GM21723 (cell line): ENCODE measurements around the gene MYD88.

Source experiments
- ATAC-seq: cut with Tn5 transposase; IDR thresholded peaks from one replicate; pipeline ENCODE4 v1.9.1; 2021; ENCODE audit warnings: mild to moderate bottlenecking, moderate library complexity; ENCODE audit not compliant: unreplicated experiment

The MYD88 gene

DNA sequence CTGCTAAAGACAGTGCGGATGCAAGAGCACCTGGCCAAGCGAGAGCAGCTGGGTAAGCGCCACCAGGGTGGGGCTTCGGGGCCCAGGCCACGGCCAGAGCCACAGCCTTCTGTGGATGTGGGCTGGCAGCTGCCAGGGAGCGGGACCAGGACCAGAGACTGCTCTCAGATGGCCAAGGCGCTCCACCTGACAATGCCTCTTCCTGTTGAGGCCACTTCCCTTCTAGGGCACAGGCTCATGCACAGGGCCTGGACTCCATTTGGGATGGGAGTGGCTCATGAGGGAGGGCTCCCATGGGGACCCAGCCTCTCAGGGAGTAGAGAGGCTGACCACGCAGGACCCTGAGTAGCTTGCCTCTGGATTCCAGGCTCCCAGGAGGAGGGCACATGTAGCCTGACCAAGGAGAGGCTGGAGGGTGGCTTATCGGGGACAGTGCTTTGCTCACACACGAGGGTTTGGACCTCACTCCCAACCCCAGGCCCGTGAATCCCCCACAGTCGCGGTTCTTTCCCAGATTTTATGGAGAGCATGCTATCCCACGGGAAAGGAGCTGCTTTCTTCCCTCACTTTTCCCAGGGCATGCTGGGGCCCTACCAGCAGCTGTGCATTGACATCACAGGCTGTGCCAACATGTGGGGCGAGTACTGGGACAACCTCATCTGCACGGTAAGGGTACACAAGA is 26.6 kb upstream of the MYD88 start:
- ATAC-seq, result no peak

DNA sequence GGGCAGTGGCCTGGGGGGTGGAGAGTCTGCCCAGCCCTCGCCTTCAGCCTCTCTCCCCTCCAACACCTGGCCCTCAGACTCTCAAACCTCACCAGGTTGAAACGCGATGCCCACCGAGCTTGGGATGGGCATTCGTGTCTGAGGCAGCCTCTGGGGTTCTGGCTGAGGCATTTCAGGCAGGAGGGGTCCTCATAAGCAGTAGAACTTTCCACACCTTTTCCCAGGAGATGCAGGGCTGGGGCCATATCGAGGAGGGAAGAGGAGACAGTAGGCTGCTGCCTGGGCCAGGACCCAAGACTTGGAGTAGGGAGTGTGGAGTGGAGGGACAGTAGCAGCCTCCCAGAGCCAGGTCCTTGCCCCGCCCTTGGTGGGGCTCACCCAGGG is 26.1 kb upstream of the MYD88 start:
- no peak for ATAC-seq

DNA sequence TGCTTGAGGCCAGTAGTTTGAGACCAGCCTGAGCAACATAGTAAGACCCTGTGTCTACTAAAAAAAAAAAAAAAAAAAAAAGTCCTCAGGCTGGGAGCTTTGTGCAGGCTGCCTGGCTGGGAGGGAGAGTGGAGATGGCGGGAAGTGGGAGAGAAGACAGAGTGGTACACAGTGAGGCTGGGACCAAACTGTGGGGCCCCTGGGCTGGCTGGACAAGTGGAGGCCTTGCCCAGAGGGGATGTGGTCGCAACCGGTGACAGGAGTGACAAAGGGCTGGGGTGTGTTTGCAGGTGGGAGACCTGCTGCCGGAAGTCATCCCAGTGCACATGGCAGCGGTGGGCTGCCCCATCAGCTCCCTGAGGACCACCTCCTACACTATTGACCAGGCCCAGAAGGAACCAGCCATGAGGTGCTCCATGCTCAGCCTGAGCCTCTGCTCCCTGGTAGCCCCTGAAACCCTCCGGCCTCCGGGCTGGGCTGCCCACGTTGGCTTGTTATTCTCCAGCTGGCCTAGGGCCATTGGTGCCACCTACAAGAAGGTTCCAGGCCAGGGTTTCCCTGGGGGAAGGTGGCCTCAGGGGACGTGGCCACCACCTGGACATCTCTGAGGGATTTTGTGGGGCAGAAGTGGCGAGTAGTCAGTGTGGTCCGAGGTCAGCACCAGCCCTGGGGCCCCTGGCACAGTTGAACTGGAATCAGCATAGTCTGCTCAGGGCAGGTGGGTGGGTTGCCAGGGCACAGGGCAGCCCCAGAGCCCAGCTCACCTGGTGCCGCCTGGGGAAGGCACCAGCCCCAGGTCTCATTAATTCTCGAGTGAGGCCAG is 24.2 kb upstream of the MYD88 start:
- no peak for ATAC-seq

GRCh38 chr3:38114875-38115644 is 23.4 kb upstream of the MYD88 start:
- ATAC-seq, result no peak

DNA sequence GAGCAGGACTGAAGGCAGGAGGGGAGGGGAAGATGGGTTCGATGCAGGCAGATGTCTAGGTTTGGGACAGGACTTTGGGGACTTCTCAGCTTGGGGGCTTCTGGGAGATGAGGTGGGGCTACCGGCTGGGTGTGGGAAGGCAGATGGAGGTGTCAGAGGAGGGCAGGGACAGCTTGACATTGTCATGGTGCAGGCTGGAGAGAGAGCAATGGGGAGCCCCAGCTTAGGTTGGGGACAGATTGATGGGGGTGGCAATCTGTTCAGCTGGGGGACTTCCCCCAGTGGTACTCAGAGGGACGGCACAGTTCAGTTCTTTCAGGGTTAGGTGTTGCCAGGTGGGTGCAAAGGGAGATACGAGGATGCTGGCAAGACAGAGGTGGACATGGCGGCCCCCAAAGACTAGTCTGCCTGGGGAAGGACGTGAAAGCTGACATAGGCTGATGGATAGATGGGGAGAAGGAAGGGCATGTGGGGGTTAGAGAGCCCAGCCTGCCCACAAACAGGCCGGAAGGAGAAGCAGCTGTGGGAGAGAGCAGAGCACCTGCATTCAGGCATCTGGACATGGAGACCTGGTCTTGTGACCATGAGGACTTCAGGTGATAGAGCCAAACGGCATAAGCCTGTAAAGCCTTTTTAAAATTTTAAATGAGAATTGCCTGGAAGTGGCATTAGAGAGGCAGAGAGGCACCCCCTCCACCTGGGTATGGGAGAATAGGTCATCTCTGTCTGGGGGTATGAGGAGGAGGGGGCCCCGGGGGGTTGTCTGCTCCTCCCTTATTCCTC is 22.6 kb upstream of the MYD88 start:
- ATAC-seq, result no peak

- ATAC-seq, result no peak
These were observed 21.8 kb upstream of the MYD88 start for GRCh38 chr3:38116471-38117162.

DNA sequence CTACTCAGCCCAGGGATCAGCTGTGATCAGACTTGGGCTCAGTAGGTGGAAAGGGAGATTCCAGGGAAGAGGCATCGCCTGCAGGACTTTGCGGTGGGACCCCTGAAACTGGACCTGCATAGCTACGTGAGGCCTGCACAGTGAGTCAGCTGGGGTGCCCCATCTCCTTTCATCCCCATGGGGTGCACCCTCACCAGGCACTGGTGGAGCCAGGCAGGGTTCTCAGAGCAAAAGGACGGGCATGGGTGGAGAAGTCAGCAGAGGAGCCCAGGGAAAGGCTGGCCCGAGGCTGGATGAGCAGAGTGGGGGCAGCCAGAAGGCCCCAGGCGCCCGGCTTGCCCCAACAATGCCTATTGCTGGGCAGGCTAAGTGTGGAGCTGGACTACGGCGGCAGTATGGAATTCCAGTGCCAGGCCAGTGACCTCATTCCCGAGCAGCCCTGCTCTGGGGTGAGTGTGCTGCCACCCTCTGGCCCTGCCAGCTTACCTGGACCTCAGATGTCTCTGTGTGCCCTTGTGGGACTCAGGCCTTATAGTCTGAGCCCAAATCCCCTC is 21.2 kb upstream of the MYD88 start:
- ATAC-seq, result no peak

DNA sequence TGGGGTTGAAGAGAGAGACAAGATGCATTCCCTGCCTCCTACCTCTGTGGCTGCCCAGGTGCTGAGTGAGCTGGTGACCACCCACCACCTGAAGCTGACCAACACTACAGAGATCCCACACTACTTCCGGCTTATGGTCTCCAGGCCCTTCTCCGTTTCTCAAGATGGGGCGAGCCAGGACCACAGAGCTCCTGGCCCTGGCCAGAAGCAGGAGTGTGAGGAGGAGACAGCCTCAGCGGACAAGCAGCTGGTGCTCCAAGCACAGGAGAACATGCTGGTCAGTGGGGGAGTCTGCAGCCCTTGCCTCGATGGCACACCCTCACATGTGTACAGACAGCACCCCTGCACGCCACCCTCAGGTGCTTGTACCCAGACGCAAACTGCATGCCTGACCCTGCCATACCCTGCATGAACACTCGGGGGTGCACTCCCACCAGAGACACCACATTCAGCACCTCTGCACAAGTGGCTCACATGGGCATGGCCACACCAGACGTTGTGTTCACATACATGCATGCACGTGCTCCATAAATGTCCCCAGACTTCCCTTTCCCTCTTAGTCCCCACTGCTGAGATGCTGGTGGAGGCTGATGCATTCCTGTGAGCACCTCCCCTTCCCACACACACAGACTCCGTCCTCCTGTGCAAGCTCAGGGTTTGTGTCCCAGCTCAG is 20.6 kb upstream of the MYD88 start:
- ATAC-seq, result peak; percentile 87

- no peak for ATAC-seq
These were observed 19.8 kb upstream of the MYD88 start for GRCh38 chr3:38118421-38119247.

DNA sequence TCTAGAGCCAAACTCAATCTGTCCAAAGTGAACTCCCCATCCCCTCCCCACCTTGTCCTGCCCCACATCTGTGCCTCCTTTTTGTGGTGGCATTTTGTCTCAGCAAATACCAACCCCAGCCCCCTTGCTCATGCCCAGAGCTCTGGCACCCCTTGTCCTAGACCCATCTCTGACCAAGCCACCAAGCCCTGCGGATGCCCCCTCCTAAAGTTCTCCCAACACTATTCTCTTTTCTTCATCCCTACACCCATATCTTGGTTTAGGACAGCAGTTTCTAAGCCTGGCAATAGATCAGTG is 19.3 kb upstream of the MYD88 start:
- no peak for ATAC-seq

- no peak for ATAC-seq
These were observed 18.4 kb upstream of the MYD88 start for GRCh38 chr3:38119821-38120692.

DNA sequence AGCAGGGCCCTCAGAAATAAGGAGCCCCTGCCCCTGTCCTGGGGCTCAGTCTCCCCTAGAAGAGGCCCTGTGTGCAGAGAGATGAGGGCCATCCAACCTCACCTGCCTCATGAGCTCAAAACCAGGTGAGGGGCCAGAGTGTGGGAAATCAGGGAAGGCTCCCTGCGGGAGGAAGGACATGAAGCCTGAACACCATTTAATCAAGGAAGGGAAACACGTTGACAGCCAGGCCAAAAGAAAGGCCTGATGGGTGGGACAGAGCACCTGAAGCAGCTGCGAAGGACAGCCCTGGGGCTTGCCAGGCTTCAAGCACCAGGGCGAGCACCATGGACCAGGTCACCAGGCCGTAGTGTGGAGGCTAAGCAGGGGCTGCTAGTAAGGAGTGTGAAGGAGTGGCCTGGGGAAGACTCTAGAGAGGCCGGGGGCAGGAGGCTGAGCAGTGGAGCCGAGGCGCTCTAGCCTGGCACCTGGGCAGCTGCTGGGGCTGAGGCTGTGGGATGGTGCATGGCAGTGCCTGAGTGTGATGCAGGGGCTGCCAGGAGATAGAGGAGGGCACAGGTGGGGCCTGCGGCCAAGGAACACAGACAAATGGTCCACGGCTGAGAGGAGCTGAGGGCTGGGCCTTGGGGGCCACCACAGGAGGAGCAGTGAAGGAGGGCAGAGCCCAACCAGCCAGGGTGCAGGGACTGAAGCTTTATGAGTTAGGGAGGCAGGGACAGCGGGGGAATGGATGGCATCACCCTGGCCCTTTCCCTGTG is 17.6 kb upstream of the MYD88 start:
- ATAC-seq, result no peak

GRCh38 chr3:38121451-38121831 is 17.0 kb upstream of the MYD88 start:
- ATAC-seq, result no peak

- ATAC-seq, result no peak
These were observed 16.5 kb upstream of the MYD88 start for GRCh38 chr3:38121832-38122461.

DNA sequence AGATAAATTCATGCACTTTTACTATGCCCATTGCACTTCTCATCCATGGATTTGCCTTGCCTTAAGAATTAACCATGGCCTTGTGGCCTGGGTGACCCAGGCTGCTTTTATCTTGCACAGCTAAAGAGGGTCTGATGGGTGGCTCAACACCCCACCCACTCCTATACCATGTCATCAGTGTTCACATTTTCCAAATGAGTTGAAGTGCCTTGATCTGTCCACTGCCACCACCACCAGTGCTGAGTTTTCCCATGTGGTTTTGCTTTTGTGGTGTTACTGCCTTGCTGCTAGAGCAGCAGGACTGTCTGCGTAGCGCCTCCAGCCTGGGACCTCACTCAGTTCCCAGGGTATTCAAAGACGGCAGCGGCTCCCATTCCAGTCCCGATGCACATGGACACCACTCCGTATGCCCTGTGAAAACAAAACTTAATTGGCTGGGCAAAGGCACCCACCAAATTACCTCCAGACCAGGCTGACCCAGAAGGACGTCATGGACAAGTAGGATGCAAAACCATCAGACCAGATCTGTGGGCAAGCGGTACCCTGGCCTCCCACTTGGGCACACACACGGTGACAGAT is 15.7 kb upstream of the MYD88 start:
- no peak for ATAC-seq

- no peak for ATAC-seq
These were observed 13.9 kb upstream of the MYD88 start for GRCh38 chr3:38124324-38125122.
